ENCODE measurements around the gene THEM5. TPM values are rescaled to one million over a fixed set of nuclear protein-coding genes. Genes with fewer than 3 reads are reported as not detected.

THEM5 gene
- total and polyA plus RNA-seq, 7 donors, result not detected

- Histone ChIP-seq H3K4me3 (no peak overlapping the region), H3K9me3 (no peaks in the 10 kb centered on the region), H3K27me3 (ENCODE audit: insufficient read depth in 3 of 3, low read length in 2 of 3) (no peaks in the 10 kb centered on the region), H3K27ac (peak overlapping the region; percentile 96), H3K4me1 (peaks cover 35% of the 10 kb centered on the region), H3K36me3 (ENCODE audit: insufficient read depth in 1 of 2, low read depth in 1 of 2) (no peaks in the 10 kb centered on the region)
- DNase-seq (peak; percentile 48 to 74), ATAC-seq (peak; percentile 71 to 74 (median 72))
- TF ChIP-seq CTCF (IDR thresholded peaks at IDR 0.05), result no peak
- intact Hi-C loops (cut with DNase I), result no loop called here
- WGBS, 3 donors, result 25 to 35% (median 29%) methylated on average over 9 of the region's 9 CpGs
These were observed 28.3 kb downstream of the THEM5 start for GRCh38 chr1:151825204-151825603.

- intact Hi-C loops (cut with DNase I), result no loop called here
- Histone ChIP-seq H3K27me3 (ENCODE audit: insufficient read depth in 3 of 3, low read length in 2 of 3) (no peaks in the 10 kb centered on the region), H3K4me1 (peaks cover 24% of the 10 kb centered on the region), H3K27ac (no peak overlapping the region), H3K4me3 (no peak overlapping the region), H3K9me3 (no peaks in the 10 kb centered on the region), H3K36me3 (ENCODE audit: insufficient read depth in 1 of 2, low read depth in 1 of 2) (no peaks in the 10 kb centered on the region)
- ATAC-seq, result no peak
- TF ChIP-seq CTCF (IDR thresholded peaks at IDR 0.05), result no peak
- WGBS, 3 donors, result 74 to 93% (median 81%) methylated on average over 8 of the region's 8 CpGs
- no peak for DNase-seq
These were observed 30.3 kb downstream of the THEM5 start for GRCh38 chr1:151823175-151823574.

- ATAC-seq (no peak), DNase-seq (no peak)
These were observed 31.1 kb downstream of the THEM5 start for GRCh38 chr1:151822404-151822803.

GRCh38 chr1:151820940-151821339, 32.6 kb downstream of the THEM5 start:
- WGBS, 3 donors, result 2 to 4% (median 2%) methylated on average over 2 of the region's 2 CpGs
- DNase-seq, result peak; percentile 33 to 77
- peaks cover 14% of the 10 kb centered on the region for H3K4me1 ChIP-seq
- H3K4me3 ChIP-seq, result no peak overlapping the region
- peaks cover 0 to 13% of the 10 kb centered on the region in 2 donors for H3K36me3 ChIP-seq (ENCODE audit: insufficient read depth in 1 of 2, low read depth in 1 of 2)
- intact Hi-C loops (cut with DNase I), result no loop called here
- no peaks in the 10 kb centered on the region for H3K27me3 ChIP-seq (ENCODE audit: insufficient read depth in 3 of 3, low read length in 2 of 3)
- peak in 3 of 4 donors; percentile 24 to 65 (median 48) for ATAC-seq
- H3K27ac ChIP-seq, result no peak overlapping the region
- no peaks in the 10 kb centered on the region for H3K9me3 ChIP-seq
- TF ChIP-seq CTCF (IDR thresholded peaks at IDR 0.05), result no peak

More at GRCh38 chr1:151822404-151822803, 31.1 kb downstream of the THEM5 start:
- TF ChIP-seq CTCF (IDR thresholded peaks at IDR 0.05), result no peak
- 76 to 82% (median 77%) methylated on average over 6 to 7 of the region's 7 CpGs for WGBS, 3 donors
- no peak overlapping the region for H3K4me3 ChIP-seq
- no peaks in the 10 kb centered on the region for H3K36me3 ChIP-seq (ENCODE audit: insufficient read depth in 1 of 2, low read depth in 1 of 2)
- peaks cover 24% of the 10 kb centered on the region for H3K4me1 ChIP-seq
- no peaks in the 10 kb centered on the region for H3K27me3 ChIP-seq (ENCODE audit: insufficient read depth in 3 of 3, low read length in 2 of 3)
- intact Hi-C loops (cut with DNase I), result no loop called here
- H3K9me3 ChIP-seq, result no peaks in the 10 kb centered on the region
- H3K27ac ChIP-seq, result no peak overlapping the region

GRCh38 chr1:151819976-151820623, 33.4 kb downstream of the THEM5 start:
- WGBS, 3 donors, result 64 to 70% (median 69%) methylated on average over 7 of the region's 7 CpGs
- peak; percentile 47 to 81 (median 71) for ATAC-seq
- intact Hi-C loops (cut with DNase I), result no loop called here
- Histone ChIP-seq H3K9me3 (no peaks in the 10 kb centered on the region), H3K27me3 (ENCODE audit: insufficient read depth in 3 of 3, low read length in 2 of 3) (no peaks in the 10 kb centered on the region), H3K4me1 (peaks cover 8% of the 10 kb centered on the region), H3K27ac (peak overlapping the region; percentile 23), H3K36me3 (ENCODE audit: insufficient read depth in 1 of 2, low read depth in 1 of 2) (peaks cover 0 to 20% of the 10 kb centered on the region in 2 donors), H3K4me3 (no peak overlapping the region)
- TF ChIP-seq CTCF (IDR thresholded peaks at IDR 0.05), result no peak
- peak in 1 of 2 donors; percentile 62 for DNase-seq

Data from psoas muscle (tissue), 8 donors.